ENCODE data around the gene FAM174C. TPM values are rescaled to one million over a fixed set of nuclear protein-coding genes. Genes with fewer than 3 reads are reported as not detected.

The FAM174C gene
- total RNA-seq, 1 donor, result 30.7 TPM

DNA sequence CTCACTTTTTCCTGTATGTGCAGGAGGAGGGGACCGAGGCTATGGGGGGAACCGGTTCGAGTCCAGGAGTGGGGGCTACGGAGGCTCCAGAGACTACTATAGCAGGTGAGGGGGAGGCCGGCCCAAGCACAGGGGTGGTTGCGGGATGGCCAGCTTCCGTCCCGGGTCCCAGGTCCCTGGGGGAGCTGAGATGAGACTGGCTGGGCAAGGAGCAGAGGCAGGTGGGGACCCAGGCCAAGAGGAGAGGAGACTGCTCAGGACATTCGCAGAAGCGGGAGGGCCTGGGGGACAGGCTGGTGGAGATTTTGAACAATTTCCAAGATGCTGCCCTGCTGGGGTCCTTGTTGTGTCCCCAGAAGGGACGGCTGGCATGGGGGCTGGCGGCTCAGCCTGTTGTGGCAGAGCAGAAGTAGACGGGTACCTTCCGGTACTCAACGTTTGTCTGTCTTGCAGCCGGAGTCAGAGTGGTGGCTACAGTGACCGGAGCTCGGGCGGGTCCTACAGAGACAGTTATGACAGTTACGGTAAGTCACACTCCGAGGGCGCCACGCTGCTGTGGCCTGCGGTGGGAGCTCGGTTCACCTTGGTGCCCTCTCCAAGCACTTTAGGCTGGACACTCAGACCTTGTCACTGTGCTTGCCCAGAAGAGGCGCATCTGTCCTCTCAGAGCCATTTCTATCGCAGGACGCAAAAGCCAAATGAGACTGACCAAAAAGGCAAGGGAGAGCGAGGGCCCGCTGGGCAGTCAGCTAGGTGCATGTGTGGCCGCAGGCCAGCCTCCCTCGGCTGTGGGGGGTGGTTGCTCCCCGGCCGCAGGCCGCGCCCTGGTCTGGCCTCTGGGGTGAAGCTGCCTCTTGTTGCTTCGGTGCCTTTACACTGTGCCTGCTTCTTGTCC lies 3.6 kb upstream of the FAM174C start:
- no peak for DNase-seq (ENCODE audit: low read depth in 2 of 3, low spot score in 2 of 3)

DNA sequence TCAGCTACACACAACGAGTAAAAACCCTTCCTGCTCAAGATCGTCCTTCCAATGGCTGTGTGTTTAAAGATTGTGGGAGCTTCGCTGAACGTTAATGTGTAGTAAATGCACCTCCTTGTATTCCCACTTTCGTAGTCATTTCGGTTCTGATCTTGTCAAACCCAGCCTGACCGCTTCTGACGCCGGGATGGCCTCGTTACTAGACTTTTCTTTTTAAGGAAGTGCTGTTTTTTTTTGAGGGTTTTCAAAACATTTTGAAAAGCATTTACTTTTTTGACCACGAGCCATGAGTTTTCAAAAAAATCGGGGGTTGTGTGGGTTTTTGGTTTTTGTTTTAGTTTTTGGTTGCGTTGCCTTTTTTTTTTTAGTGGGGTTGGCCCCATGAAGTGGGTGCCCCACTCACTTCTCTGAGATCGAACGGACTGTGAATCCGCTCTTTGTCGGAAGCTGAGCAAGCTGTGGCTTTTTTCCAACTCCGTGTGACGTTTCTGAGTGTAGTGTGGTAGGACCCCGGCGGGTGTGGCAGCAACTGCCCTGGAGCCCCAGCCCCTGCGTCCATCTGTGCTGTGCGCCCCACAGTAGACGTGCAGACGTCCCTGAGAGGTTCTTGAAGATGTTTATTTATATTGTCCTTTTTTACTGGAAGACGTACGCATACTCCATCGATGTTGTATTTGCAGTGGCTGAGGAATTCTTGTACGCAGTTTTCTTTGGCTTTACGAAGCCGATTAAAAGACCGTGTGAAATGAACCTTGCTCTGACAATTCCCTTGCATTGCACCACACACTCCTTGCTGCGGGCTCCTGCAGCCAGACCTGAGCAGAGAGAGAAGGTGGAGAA lies 2.7 kb upstream of the FAM174C start:
- no peak for DNase-seq (ENCODE audit: low read depth in 2 of 3, low spot score in 2 of 3)

DNA sequence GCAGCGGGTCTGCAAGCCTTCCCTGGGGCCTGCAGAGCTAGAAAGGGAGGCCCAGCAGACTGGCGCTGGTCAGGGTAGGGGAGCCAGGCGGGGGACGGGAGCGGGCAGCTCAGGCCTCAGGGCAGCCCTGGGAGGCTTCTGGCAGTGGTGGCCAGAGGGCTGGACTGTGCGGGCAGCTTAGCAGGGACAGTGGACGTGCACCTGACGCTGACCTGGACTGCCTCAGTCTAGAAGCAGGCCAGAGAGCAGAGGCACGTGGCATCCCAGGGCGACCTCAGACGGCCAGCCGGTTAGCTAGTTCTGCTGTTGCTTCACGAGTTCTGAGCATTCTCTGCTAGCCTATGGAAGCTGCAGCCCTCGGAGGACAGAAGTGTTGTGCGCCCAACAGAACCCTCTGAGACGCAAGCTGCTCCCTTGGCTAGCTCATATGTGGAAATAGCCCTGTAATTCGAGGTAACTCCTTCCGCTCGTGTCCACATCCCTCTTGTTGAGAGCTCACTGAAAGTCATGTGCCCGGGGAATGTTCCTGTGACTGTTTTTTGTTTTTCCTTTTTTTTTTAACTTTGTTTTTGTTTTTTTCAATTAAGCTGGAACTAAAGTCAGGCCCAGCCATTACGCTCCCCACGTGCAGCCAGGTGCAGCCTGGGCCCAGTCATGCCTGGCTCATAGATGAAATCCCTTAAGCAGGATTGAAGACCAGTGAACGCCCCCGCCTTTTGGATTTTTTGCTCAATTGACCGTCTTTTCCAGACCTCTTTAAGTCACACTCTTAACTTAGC lies 1.9 kb upstream of the FAM174C start:
- DNase-seq (ENCODE audit: low read depth in 2 of 3, low spot score in 2 of 3), result no peak

DNA sequence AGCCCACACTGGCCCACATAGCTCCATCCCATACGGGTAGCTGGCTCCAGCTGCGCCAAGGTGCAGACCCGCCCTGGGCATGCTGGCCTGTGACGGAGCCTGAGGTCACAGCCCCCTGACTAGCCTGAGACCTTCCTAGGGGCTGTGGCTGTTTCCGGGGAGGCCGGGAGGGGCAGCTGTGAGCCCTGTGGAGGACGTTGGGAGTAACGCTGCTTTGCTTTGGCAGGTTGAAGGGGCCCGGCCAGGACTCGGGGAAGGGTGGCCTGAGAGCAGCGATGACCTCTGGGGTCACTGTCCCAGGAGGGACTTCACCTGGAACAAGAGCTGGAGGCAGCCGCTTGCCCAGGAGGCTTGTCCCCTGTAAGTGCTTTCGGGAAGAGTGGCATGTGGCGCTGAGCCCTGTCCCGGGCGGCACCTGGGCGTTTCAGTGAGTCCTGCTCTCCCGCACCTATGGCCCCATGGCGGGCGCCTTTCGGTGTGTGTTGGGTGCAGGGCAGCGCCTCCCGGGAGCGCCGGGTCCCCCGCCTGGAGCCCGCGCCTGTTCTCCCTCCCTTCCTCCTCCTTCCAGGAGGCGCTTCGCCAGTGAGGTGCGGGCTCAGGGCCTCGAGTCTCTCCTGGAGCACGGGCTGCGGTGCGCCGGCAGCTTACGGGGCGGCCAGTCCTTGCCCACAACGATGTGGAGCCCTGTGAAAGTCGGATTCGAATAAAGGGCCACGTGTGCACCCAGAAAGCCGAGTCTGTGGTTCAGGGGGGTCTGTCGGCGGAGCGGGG lies 1.1 kb upstream of the FAM174C start:
- DNase-seq (ENCODE audit: low read depth in 2 of 3, low spot score in 2 of 3), result no peak

DNA sequence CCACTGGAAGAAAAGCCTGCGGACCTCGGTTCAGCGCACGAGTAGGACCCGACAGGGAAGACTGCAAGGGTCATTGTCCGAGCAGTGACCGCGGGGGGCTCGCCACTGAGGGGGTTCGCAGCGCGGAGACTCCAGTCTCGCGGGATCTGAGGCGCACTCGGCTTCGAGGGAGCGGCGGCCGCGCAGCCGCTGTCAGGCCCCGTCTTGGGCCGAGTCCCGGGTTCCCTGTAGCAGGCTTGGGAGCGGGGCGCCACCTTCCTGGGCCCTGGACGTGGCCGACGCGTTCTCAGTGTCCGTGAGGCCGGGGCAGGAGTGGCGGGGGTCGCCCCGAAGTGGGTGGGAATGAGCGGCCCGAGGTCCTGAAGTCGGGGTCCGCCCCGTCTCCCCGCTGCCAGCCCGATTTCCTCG lies 474 bp upstream of the FAM174C start:
- no peak for DNase-seq (ENCODE audit: low read depth in 2 of 3, low spot score in 2 of 3)

DNA sequence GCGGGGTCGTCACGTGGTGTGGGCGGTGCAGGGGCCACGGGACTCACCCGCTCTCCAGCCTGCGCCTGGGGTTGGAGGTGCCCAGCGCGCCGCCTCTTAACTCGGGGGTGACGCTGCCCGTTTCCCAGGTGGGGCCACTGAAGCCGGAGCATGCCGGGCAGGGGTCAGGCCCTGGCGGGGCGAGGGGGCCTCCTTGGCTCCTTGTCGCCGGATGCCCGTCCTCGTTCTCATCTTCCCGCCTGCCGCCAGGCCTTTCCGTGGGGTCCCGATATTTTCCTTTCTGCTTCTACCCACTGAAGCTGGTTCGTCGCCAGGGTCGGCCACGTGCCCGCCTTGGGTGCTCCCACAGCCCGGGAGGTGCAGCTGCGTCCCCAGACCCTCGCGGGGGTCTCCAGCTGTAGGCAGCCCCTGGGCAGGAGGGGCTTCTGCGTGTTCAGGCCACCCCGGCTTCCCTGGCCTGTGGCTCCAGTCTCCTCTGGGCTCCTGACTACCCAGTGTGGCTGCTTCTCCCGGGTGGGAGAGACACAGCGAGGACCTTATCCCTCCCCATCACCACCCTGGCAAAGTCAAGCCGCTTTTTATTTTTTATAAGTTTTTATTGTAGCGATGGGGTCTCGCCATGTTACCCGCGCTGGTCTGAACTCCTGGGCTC lies 772 bp downstream of the FAM174C start:
- DNase-seq (ENCODE audit: low read depth in 2 of 3, low spot score in 2 of 3), result no peak

DNA sequence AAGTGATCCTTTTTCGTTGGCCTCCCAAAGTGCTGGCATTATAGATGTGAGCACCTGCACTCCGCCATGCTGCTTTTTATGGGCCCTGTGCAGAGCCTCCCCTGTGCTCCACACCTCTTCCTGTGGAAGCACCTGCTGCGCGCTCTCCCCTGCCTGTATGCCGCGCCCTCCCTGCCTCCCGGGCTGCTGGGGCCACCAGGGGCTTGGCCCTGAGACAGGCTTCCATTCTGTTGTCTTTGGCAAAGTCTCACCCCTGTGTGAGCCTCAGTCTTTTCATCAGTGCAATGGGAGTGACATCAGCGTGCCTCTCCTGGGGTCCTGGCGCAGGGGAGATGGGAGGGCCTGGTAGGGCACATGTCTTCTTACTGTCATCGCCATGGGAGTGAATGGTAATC lies 1.3 kb downstream of the FAM174C start:
- peak in 1 of 3 donors; percentile 63 for DNase-seq (ENCODE audit: low read depth in 2 of 3, low spot score in 2 of 3)

DNA sequence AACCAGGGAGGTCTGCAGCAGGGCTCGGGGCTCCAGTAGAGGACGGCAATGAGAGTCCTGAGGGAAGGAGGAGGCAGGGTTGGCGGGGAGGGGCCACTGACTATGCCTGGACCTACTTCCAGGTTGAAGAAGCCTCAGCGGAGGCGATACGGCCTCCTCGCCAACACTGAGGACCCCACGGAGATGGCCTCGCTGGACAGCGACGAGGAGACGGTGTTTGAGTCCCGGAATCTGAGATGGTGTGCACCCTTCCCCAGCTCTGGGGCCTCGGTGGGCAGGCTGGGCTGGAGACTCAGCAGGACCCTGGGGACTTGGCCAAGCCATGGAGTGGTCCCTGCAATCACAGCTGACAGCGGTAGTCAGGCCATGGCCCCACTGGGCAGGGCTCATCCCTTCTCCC lies 1.7 kb downstream of the FAM174C start:
- DNase-seq (ENCODE audit: low read depth in 2 of 3, low spot score in 2 of 3), result no peak

DNA sequence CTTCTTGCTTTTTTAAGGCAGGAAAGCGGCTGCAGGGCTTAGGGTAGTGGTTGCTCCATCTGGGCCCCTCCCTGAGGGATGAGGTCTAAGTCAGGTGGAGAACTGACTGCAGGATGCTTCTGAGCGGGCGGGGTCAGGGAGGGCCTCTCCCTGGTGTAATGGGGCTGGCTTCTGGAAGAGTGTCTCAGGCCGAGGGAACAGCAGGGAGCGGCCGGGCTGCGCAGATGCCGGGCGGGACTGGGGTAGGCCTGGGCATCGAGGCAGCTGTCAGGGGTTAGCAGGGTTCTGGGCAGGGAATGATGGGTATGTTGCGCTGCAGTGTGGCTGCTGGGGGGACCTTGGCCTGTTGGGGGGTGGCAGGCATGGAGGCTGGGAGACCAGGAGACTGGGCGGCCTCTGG lies 2.7 kb downstream of the FAM174C start:
- no peak for DNase-seq (ENCODE audit: low read depth in 2 of 3, low spot score in 2 of 3)

DNA sequence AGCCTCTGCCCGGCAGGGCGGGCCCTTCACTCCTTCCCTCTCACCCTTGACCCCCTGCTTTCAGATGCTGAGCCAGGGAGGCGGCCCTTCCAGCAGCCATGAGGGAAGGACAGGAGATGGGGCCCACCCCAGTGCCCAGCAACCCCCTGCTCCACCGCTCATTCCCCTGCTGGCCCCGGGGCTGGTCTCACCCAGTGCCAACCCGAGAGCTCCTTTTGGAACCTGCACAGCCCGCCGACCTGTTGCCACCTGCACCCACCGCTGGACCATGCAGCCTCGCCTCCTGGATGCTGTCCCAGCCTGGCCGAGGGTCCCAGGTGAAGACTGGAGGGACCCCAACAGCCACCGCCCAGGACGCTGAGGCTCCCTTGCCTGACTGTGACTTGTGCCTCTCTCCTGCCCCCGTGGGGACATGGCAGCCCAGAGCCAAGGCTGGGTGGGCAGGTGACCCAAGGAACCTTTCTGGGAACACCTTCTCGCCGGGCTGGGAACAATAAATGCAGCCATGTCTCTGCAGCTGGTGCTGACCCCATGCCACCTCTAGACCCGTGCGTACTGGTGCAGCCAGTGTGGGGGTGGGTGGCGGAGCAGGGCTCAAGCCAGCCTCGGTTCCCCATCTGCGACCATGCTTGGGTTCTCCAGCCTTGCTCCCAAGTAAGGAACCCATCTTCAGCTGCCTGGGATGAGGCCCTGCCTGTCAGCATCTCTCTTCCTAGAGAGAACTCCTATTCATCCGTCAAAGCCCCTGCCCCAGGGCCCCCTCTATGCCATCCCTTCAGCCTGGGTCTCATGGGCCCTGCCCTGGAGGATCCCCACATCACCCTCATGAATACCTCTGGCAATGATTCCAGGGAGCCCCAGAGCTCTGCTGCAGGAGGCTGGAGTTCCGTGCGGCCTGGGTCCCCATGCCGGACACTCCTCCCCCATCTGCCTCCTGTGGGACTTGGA lies 3.7 kb downstream of the FAM174C start:
- DNase-seq (ENCODE audit: low read depth in 2 of 3, low spot score in 2 of 3), result no peak

DNA sequence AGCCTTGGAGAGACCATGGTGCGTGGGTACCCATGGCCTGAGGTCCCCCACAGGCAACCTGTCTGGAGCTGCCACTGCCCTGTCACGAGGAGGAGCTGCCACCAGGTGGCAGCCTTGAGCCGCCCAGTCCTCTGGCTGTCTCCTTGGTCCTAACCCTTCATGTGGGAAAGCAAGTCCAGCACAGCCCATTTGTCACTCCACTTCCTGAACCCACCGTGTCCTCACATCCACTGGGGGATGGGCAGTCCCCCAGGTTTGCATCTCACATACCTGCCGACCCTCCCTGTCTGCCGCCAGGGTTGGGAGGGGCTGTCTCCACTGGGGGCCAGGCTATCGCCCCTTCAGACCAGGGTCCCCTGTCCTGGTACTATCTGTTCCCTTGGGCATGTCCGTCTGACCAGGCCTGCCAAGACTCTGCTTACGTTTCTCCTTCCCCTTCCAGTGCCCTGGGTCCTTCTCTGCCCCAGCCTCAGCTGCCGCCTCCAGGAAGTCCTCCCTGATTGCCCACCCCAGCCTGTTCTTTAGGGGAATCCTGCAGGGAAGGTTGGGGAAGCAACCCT lies 4.5 kb downstream of the FAM174C start:
- peak; percentile 70 to 88 (median 79) for DNase-seq (ENCODE audit: low read depth in 2 of 3, low spot score in 2 of 3)

DNA sequence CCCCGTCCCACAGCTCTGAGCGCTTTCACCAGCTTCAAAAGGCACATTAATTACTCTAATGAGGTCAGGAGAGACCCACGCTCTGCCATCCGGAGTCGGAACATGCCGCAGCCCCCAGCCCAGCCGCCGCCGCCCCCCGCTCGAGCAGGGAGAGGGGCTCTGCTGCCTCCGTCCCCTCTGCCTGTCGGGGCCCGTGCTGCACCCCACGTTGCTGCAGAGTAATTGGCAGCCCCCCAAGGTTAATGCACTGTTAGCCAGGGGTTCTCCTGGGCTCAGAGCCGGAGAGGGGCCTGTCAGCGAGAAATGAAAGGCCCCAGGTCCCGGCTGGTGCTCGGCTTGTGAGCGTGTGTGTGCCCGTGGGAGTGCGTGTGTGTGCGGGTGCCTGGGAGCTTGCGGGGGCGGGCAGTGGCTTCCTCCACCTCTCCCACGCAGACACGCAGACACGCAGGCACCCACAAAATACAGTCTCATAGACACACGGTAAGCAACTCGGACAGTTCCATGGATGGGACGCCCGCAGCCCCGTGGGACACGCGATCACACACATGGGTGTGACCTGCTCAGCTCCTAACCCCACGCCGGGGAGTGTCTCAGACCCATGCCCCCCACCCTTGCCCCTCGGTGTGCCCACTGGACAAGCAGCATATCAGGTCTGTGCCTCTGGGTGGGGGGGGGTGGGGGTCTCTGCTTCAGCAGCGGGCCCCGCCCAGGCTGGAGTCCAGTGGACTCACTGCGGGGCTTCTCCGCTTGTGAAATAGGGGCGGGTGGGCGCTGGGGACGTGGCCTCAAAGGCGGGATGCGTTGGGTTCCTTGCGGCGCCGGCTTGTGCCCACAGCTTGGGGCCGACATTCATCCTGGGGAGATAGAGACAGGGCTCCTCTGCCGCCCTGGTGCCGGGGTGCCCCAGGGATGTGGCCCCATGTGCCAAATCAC lies 5.6 kb downstream of the FAM174C start:
- no peak for DNase-seq (ENCODE audit: low read depth in 2 of 3, low spot score in 2 of 3)

DNA sequence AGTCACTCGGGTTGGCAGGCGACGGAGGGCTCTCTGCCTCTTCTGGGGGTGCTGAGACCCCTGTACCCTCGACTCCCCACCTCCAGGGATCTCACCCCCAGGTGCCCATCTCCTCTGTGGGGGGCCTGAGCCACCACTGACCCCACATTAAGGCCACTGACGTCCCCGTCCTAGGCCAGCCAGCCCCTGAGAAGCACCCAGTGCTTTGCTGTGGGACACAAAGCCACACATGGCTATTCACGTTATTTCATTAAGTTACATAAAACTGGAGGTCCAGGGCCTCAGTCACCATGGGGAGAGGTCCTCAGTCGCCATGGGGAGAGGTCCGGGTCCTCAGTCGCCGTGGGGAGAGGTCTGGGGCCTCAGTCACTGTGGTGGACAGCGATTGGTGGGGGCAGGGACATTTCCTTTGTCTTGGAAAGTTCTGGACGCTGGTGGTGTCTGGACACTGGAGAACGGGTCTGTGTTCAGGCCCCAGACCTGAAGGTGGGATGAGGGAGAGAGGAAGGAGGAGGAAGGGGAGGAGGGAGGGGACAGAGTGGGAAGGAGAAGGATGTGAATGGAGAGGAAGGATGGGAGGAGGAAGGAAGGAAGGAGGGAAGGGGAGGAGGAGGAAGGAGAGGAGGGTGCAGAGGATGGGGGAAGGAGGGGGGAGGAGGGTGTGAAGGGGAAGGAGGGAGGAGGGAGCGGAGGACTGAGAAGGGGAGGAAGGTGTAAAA lies 6.4 kb downstream of the FAM174C start:
- no peak for DNase-seq (ENCODE audit: low read depth in 2 of 3, low spot score in 2 of 3)

DNA sequence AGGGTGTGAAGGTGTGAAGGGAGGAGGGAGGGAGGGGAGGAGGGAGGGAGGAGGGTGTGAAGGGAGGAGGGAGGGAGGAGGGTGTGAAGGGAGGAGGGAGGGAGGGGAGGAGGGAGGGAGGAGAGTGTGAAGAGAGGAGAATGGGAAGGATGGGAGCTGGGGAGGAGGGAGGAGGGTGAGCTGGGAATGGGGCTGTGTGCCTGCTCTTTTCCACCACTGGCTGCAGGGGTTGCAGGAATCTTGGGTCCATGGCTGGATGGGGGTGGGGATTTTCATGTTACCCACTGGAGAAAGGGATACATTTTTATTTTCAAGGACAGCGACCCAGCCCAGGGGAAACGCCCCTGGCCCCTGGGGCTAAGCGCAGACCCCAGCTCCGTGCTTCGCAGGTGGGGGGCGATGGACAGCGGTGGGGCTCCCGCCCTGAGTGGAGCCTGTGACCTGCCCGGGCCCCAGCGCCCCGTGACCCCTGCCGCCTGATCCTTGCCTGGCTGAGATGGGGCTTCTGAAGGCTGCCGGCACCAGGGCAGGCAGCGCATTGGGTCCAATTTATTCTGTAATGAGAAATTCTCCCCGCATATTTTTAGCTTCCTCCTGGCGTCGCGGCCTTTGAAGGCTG lies 7.4 kb downstream of the FAM174C start:
- DNase-seq (ENCODE audit: low read depth in 2 of 3, low spot score in 2 of 3), result no peak

DNA sequence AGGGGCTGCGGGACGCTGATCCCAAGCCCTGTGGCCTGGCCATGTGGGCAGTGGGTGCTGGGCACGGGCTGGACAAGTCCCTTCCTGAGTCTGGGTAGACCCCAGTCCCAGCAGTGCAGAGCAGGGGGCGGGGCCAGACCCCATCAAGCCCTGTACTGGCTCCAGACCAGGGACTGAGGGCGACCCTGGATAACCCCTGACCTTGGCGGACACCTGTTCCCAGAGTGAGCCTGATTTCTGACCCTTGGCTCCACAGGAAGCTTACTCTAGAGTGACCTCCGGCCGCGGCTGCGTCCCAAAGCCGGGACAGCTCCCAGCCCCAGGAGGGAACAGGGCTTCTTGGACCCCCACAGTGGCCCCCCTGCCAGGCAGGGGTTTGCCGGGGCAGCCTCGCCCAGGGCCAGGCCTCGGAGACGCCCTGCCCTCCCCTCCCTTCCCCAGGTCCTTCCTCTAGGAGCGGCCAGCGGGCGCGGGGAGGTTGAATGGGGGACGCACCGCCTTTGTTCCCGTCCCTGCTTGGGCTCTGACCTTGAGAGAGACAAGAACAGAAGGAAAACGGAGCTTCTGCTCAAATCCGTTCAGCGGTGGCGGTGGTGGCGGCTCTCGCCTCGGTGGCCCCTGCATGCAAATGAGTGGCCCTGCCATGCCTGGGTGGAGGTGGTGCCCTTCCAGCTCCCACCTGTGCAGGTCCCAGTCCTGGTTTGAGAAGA lies 8.0 kb downstream of the FAM174C start:
- DNase-seq (ENCODE audit: low read depth in 2 of 3, low spot score in 2 of 3), result no peak

DNA sequence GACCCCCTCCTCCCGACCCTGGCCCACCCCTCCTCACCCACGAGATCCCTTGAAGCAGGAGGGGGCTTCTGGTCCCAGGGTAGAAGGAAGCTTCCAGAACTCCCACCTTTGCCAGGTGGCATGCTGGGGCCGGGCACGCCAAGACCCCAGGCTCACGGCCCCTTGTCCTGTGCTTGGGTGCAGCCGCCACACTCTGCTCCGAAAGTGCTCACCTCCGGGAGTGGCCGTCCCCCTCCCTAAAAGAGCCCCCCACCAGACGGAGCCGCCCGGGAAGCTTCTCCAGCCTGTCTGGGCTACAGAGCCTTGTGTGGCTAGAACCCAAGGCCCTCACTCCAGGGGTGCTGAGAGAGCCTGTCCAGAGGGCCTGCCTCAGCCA lies 8.6 kb downstream of the FAM174C start:
- no peak for DNase-seq (ENCODE audit: low read depth in 2 of 3, low spot score in 2 of 3)

Measured in hematopoietic multipotent progenitor cell (in vitro differentiated cells).